ENCODE results near the gene SLC2A1.

The SLC2A1 gene

GRCh38 chr1:42960122-42960390 lies 1.4 kb upstream of the SLC2A1 start:
- no peak for DNase-seq

- peak; percentile 46 to 90 for DNase-seq
Measured at GRCh38 chr1:42957880-42958487, 684 bp downstream of the SLC2A1 start.

- DNase-seq: peak in 1 of 2 experiments; percentile 51
Measured at GRCh38 chr1:42957229-42957879, 1.3 kb downstream of the SLC2A1 start.

GRCh38 chr1:42956739-42957138 lies 1.9 kb downstream of the SLC2A1 start:
- DNase-seq: no peak

- DNase-seq: no peak
Measured at GRCh38 chr1:42955311-42956063, 3.2 kb downstream of the SLC2A1 start.

- peak; percentile 60 to 76 for DNase-seq
Measured at GRCh38 chr1:42953182-42954180, 5.2 kb downstream of the SLC2A1 start.

GRCh38 chr1:42952303-42953001 lies 6.2 kb downstream of the SLC2A1 start:
- DNase-seq: peak in 1 of 2 experiments; percentile 28

GRCh38 chr1:42951588-42951987 lies 7.1 kb downstream of the SLC2A1 start:
- DNase-seq: no peak

GRCh38 chr1:42950116-42950481 lies 8.6 kb downstream of the SLC2A1 start:
- peak in 1 of 2 experiments; percentile 27 for DNase-seq

- DNase-seq: no peak
Measured at GRCh38 chr1:42949312-42950115, 9.2 kb downstream of the SLC2A1 start.

- DNase-seq: no peak
Measured at GRCh38 chr1:42947965-42948732, 10.5 kb downstream of the SLC2A1 start.

GRCh38 chr1:42947117-42947516 lies 11.6 kb downstream of the SLC2A1 start:
- DNase-seq: no peak

GRCh38 chr1:42946120-42946898 lies 12.4 kb downstream of the SLC2A1 start:
- no peak for DNase-seq

- DNase-seq: no peak
Measured at GRCh38 chr1:42945164-42945563, 13.5 kb downstream of the SLC2A1 start.

GRCh38 chr1:42944246-42944928 lies 14.3 kb downstream of the SLC2A1 start:
- no peak for DNase-seq

GRCh38 chr1:42943728-42944127 lies 14.9 kb downstream of the SLC2A1 start:
- DNase-seq: no peak

- DNase-seq: no peak
Measured at GRCh38 chr1:42943166-42943565, 15.5 kb downstream of the SLC2A1 start.

- no peak for DNase-seq
Measured at GRCh38 chr1:42942444-42942843, 16.2 kb downstream of the SLC2A1 start.

GRCh38 chr1:42941640-42942330 lies 16.9 kb downstream of the SLC2A1 start:
- no peak for DNase-seq

All from NCI-H526 (cell line).